ENCODE results near the gene ATMIN.

The ATMIN gene, protein sequence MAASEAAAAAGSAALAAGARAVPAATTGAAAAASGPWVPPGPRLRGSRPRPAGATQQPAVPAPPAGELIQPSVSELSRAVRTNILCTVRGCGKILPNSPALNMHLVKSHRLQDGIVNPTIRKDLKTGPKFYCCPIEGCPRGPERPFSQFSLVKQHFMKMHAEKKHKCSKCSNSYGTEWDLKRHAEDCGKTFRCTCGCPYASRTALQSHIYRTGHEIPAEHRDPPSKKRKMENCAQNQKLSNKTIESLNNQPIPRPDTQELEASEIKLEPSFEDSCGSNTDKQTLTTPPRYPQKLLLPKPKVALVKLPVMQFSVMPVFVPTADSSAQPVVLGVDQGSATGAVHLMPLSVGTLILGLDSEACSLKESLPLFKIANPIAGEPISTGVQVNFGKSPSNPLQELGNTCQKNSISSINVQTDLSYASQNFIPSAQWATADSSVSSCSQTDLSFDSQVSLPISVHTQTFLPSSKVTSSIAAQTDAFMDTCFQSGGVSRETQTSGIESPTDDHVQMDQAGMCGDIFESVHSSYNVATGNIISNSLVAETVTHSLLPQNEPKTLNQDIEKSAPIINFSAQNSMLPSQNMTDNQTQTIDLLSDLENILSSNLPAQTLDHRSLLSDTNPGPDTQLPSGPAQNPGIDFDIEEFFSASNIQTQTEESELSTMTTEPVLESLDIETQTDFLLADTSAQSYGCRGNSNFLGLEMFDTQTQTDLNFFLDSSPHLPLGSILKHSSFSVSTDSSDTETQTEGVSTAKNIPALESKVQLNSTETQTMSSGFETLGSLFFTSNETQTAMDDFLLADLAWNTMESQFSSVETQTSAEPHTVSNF

DNA sequence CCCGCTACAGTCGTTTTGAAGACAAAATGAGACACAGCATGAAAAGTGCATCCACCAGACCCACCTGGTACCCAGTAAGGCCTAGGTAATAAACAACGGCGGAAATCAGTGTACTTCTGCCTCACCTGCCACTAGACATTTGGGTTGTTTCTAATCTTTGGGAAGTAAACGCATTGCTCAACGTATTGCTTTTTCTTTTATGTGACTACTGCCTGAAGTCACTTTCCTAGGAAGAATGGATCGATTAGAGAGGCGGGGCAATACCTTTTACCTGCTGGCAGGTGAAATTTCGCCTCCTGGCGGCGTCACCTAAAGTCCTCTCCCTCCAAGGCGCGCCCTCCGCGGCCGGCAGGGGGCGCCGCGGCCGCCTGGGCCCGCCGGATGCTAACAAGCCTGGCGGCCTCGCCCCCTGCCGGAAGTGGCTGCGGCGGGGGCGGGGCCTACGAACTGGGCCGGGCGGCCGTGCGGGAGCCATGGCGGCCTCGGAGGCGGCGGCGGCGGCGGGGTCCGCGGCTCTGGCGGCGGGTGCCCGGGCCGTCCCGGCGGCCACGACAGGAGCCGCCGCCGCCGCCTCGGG, at the start of gene ATMIN:
ATMIN (plus strand) TSS at position 445 of the 577 bp plus-strand sequence; CDS start at position 474, 29 bp downstream.
- peak; percentile 83 for DNase-seq

DNA sequence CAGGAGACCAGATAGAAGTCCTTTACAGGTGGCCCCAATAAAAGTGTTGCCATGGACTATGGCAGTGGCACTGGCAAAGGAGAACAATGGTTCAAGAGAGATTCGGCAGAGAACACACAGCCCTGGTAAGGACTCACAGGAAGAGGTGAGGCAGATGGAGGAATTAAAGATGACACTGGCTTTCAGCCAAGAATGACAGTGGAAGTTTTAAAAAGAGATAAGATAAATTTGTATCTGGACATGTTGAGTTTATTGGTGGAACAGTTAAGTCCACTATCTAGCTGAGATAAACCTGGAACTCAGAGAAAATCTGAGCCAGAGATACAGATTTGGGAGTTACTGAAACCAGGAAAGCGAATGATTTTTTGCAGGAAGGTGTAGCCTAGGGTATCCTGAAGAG, 49.1 kb upstream of the ATMIN start:
- no peak for DNase-seq

DNA sequence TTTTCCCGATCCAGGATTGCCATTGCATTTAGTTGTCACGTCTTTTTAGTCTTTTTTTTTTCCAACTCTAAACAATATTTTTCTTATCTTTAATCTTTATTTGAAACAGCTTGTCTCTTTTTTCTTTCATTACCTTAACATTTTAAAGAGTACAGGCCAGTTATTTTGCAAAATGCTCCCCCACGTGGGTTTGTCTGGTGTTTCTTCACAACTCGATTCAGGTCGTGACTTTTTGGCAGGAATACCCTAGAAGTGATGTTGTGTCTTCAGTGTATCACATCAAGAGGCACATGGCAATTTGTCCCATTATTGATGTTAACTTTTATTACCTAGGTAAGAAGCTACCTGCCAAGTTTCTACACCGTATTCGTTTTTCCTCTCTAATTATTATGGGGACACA, 46.9 kb upstream of the ATMIN start:
- DNase-seq, result no peak

DNA sequence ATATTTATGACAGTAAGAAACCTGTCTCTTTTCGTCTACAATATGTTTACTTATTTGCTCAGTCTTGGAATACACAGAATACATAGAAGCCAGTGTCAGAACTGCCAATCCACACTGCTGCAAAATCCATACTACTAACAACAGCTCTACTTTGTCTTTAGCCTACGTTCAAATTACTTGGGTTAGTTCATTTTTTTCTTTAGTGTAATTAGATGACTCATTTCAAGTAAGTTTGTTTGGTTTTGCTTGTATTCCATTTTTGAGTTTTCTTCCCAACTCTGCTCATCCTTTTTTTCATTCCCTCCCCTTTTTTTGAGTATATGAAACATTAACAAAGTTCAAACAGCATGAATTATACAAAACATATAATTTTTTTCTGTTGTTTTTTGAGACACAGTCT, 45.8 kb upstream of the ATMIN start:
- DNase-seq, result no peak

DNA sequence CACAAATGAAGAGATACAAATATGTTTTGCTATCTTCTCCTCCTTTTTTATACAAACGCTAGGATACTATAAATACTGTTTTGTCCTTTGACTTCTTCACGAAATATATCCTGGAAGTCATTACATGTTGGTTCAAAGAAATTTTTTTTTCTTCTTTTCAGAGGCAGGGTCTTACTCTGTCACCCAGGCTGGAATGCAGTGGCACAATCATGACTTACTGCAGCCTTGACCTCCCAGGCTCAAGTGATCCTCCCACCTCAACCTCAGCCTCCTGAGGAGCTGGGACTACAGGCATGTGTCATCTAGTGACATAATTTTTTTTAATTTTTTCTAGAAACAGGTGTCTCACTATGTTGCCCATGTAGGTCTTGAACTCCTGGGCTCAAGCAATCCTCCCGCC, 45.1 kb upstream of the ATMIN start:
- no peak for DNase-seq

DNA sequence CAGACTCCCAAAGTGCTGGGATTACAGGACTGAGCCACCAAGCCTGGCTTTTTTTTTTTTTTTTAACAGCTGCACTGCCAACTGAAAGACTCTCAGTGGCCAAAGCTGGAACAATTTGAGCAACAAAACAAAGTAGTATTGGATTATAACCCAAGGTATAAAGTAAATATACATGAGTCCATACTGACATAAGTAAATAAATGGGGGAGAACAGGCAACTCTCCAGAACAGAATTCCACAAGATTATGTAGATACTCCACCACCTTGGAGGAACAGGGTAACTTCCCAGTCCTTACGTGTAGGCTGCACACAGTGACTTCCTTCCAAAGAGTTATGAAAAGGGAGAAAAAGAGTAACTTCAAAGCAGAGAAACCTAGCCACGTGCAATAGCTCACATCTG, 44.7 kb upstream of the ATMIN start:
- DNase-seq, result no peak

DNA sequence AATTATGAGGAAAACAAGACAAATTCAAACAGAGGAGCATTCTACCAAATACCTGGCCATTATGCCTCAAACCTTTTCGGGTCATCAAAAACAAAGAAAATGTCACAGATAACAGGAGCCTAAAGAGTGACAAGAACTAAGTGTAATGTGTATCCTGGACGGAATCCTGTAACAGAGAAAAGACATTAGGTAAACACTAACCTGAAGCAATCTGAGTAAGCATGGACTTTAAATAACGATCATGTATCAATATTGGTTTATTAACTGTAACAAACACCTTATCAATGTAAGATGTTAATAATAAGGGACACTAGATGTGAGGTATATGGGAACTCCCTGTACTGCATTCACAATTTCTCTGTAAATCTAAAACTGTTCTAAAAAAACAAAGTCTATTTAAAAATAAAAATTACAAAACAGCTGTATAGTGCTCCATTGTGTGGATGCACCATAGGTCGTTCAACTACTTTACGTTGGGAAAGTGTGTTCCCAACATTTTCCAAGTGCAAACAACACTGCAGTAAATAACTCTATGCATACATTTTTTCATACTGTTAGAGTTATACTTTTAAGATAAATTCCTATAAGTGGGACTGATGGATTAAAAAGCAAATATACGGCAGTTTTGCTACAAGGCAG, 43.7 kb upstream of the ATMIN start:
- no peak for DNase-seq

DNA sequence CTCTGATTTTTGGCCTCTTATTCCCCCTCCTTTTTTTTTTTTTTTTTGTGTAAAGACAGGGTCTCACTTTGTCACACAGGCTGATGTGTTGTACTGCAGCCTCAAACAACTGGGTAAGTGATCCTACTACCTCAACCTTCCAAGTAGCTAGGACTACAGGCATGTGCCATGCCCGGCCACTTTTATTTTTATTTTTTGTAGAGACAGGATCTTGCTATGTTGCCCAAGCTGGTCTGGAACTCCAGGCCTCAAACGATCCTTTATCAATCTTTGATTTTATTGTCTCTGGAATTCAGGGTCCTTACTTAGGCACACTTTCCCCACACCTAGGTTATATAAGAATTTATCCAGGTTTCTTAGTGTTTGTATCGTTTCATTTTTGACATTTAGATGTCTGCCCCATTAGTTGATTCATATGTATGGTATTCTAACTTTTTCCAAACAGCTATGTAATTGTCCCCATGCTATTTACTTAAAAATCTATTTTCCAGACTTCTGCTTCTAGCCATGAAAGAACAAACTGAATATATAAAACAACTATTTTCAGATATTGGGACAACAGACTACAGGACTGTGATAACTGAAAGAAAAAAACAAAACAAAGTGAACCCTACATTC, 42.9 kb upstream of the ATMIN start:
- DNase-seq, result no peak

DNA sequence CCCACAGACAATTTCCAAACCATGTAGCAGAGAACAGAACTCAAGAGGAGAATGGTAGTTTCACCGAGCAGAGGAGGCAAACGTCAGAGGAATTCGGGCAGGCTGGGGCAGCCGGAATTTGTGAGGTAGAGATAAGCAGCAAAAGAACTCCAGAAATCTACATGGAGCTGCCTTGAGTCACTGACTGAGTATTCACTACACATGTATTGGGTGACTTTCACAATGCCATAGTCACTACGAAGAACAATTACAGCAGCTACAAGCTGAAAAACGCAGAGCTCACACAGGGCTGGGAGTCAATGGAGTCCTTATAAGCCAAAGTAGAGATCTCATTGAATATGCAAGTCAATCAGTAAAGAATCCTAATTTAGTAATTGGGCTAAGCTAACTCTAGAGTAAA, 42.3 kb upstream of the ATMIN start:
- no peak for DNase-seq

DNA sequence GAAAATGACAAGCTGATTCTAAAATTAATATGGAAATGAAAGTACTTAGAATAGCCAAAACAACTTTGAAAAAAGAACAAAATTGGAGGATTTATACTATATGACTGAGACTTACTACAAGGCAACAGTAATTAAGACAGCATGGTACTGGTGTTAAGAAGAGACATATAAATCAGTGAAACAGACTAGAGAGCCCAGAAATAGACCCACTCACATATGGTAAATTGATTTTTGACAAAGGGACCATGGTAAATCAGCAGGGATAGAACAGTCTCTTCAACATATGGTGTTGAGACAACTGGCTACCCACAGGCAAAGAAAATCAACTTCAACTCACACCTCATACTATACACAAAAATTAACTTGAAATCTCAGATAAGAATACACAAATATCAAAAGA, 41.8 kb upstream of the ATMIN start:
- DNase-seq, result no peak

DNA sequence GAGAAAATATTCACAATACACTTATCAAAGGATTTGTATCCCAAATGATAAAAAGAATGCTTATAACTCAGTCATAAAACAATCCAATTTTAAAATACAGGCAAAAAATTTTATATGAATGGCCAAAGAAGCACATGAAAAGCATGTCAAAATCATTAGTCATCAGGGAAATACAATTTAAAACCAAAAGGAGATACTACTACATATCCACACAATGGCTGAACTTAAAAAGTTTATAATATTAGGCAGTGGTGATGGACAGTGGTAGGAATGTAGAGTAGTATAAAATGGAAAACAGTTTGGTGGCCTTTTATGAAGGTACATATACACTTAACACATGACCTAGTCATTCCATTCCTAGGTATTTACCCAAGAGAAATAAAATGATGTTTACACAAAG, 41.2 kb upstream of the ATMIN start:
- no peak for DNase-seq

DNA sequence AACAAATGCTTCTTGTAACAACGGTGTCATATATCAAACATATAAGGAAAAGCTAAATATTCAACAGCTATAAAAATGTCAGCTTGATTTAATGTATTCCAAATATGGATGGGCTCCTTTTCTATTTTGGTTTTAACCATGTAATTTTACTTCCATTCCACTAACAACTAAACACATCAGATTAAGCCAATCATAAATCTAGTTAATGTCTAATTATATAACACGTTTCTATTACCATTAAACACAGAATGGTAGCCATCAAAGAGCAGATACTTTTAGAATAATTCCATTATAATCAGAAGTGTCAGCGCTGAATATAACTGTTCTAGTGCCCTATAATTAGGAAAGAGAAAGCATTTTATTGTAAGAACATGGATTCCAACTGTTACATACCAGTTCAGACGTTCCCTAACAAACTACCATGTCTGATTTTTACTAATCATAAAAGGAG, 38.9 kb upstream of the ATMIN start:
- DNase-seq, result no peak

DNA sequence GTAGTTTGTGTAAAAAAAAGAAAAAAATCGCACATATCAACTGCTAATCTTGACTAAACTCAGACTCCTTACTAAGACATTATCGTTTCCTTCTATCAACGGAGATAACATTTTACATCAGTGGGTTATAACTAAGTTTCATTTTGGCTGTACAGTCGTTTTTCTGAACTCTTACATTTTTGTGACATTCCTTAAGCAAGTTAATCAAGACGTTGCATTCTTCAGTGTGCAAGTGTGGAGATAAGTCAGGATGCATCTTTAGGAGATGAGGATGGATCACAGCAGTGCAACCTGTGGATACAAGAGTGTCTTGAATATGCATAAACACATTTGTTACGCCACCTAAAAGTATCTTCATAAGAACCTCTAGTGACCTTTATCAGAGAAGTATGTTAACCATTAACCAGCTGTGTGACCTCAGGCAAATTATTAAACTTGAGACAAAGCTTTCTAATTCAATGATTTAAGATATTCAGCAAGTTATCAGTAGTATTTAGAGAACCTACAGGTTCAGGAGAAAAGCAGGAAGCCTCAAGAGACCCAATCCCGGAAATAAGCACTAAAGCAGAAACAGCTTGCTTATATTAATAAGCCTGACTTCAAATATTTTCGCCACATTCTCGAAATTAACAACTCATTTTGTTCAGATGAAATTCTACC, 38.4 kb upstream of the ATMIN start:
- DNase-seq, result no peak

DNA sequence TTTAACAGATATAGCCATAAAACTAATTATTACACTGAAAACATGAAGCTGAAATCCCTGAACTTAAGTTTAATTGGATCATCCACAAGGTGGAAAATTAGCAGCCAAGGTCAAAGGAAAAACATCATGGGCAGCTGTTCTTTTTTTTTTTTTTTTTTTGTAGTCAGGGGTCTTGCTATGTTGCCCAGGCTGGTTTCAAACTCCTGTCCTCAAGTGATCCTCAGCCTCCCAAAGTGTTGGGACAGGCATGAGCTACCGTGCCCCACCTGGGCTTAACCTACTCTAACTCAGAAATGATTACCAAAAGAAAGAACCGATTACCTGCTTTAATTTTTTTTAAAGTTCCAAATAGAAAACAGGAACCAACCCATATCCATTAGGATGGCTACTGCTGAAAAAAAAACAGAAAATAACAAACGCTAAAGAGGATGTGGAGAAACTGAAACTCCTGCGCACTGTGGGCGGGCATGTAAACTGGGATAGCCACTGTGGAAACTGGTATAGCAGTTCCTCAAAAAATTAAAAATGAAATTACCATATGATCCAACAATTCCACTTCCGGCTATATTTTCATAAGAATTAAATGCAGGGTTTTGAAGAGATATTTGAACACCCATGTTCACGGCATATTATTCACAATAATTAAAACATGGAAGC, 37.5 kb upstream of the ATMIN start:
- DNase-seq, result no peak

DNA sequence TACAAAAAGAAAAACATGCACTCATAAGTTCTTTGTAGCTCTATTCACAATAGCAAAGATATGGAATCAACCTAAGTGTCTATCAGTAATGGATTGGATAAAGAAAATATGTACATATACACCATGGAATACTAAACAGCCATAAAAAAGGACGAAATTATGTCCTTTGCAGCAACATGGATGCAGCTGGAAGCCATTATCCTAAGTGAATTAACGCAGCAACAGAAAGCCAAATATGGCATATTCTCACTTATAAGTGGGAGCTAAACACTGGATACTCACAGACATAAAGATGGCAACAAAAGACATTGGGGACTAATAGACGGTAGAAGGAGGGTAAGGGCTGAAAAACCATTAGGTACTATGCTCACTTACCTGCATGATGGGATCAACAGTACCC, 34.8 kb upstream of the ATMIN start:
- DNase-seq, result no peak

DNA sequence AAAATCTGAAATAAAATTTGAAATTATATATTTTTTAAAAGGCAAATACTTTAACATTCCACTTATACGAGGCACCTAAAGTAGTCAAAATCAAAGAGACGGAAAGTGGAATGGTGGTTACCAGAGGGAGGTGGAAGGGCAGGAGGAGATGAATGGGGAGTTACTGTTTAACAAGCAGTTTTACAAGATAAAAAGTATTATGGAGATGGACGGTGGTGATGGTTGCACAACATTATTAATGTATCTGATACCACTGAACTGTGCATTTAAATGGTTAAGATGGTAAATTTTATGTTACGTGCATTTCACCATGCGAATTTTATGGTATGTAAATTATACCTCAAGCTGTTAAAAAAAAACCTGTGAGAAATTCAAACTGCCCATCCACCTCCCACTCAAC, 34.3 kb upstream of the ATMIN start:
- no peak for DNase-seq

DNA sequence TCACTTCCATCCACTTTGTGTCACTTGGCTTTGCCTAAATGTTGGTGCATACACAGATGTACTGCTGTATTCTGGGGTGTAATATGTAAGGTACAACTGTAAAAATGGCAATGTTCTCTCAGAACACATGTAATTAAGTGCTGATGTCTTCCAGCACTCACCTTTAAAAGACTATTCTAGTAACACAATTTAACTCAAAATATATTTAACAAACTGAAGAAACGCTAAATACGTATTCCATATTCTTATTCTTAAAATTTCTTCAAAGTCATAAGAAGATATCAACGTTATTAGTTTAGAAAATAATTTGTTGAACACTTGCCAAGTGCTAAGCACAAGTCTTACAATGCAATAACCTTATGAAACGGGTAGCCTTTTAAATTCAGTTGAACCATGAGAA, 32.6 kb upstream of the ATMIN start:
- no peak for DNase-seq

DNA sequence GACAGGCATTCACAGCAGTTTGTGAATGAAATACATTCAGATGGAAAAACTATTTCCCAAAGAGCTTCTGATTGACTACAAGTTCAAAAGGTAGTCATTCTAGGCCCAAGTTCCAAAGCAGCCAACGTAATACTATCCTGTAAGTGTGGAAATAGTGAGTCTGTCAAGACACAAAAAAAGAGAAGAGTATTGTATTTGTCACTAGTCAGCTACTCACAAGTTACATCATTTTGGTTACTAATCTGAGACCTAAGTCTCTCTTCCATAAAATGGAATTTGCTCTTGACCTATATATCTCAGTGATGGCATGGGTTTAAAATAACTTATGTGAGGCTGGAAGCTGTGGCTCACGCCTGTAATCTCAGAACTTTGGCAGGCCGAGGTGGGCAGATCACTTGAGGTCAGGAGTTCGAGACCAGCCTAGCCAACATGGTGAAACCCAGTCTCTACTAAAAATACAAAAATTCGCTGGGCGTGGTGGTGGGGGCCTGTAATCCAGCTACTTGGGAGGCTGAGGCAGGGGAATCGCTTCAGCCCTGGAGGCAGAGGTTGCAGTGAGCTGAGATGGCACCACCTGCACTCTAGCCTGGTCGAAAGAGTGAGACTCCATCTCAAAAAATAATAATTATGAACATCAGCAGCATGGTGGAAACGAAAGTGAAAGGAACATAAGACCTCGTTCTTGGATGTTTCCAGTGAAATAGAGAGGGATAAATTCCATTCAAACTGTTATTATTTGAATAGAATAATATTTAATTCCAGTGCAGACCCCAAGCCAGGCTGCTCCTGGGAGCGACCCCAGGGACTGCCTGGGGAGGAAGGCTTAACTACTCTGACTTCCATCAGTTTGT, 31.8 kb upstream of the ATMIN start:
- DNase-seq, result no peak

DNA sequence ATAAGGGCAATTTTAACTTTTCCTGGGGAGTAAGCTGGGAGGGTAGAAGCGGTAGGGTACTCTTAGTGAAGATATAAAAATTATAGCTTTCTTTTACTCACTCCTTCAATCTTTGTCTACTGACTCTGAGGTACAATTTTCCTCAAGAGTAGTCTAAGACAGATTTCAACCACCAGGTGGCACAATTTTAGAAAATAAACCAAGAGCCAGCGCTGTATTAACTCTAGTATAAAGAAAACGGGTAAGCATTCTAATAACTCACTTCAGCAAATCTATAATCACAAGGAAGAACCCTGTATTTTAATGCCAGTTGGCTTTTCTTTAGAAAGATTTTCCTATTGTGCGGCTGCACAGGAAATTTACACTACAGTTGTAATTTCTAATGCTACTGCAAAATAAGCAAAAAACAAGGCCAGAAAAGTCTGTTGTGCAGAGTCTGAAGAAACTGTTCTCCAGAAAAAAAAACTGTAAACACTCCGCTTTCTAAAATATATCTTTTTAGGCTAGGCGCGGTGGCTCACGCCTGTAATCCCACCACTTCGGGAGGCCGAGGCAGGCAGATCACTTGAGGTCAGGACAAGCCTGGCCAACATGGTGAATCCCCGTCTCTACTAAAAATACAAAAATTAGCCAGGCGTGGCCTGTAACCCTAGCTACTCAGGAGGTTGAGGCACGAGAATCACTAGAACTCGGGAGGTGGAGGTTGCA, 30.8 kb upstream of the ATMIN start:
- no peak for DNase-seq

DNA sequence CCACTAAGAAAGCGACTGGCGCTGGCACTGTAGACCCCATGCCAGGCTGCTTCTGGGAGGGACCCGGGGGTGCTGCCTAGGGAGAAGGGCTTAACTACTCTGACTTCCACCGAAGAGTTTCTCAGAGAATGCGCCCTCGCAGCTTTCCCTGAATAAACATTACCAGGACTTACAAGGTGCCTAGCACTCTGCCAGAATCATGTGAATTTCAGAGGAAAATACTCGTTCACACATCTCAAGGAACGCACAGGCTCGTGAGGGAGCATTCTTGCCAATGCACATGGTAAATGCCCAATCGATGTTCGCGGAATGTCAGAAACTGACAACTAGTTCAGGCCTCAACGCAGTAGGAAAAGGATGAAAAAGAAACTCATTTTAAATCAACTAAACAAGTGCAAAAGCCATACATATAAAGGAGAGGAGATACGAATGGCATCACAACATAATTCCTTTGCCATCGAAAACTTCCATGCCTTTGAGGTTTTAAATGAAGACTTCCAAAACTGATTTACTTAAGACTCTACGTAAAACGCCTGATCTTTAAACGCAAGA, 30.0 kb upstream of the ATMIN start:
- DNase-seq, result no peak
